ENCODE measurements around the gene COX20. TPM values are rescaled to one million over a fixed set of nuclear protein-coding genes. Genes with fewer than 3 reads are reported as not detected.

Gene COX20
- total RNA-seq, 1 experiment from 2014 or later = 50.0 TPM

DNA sequence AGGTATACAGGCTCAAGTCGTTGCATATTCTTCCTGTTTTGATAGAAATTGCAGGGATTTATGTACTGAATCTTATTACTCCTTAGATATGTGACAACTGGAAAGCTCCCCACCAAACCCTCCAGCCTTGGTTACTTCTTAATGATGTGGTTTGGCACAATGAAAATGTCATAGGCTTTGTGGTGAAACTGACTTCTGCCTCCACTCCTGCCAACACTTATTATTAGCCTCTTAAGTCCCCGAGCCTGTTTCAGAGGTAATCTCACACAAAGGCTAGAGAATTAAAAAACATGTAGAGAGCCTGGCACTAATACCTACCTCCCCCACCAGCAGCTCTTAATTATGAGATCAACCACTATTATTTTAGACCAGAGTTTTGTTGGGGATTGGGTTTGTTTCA, 4.2 kb downstream of the COX20 start:
- H3K27me3 ChIP-seq (ENCODE audit: low read length) = no peaks in the 10 kb centered on the region
- peaks cover 24% of the 10 kb centered on the region for H3K4me1 ChIP-seq (ENCODE audit: insufficient read depth, low read length)
- peaks cover 57% of the 10 kb centered on the region for H3K36me3 ChIP-seq (ENCODE audit: low read depth, low read length)
- H4K20me1 ChIP-seq (ENCODE audit: low read length) = peaks cover 19% of the 10 kb centered on the region
- DNase-seq = no peak
- no peak overlapping the region for H3K27ac ChIP-seq (ENCODE audit: low read length)
- TF ChIP-seq, protein P1, sequence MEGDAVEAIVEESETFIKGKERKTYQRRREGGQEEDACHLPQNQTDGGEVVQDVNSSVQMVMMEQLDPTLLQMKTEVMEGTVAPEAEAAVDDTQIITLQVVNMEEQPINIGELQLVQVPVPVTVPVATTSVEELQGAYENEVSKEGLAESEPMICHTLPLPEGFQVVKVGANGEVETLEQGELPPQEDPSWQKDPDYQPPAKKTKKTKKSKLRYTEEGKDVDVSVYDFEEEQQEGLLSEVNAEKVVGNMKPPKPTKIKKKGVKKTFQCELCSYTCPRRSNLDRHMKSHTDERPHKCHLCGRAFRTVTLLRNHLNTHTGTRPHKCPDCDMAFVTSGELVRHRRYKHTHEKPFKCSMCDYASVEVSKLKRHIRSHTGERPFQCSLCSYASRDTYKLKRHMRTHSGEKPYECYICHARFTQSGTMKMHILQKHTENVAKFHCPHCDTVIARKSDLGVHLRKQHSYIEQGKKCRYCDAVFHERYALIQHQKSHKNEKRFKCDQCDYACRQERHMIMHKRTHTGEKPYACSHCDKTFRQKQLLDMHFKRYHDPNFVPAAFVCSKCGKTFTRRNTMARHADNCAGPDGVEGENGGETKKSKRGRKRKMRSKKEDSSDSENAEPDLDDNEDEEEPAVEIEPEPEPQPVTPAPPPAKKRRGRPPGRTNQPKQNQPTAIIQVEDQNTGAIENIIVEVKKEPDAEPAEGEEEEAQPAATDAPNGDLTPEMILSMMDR (conservative IDR thresholded peaks at IDR 0.05; ENCODE audit: low read depth, low read length) = no peak
- TF ChIP-seq EZH2phosphoT487 (IDR thresholded peaks at IDR 0.05; ENCODE audit: borderline replicate concordance, low read length) (no peak), EZH2 (IDR thresholded peaks at IDR 0.05; ENCODE audit: low read length, unreplicated experiment) (no peak)
- no TSS peak for BruUV-seq (replicated peaks)
- peaks cover 86% of the 10 kb centered on the region for H3K79me2 ChIP-seq (ENCODE audit: low read length)
- no peak overlapping the region for H2AFZ ChIP-seq (ENCODE audit: low read length)
- H3F3A ChIP-seq (ENCODE audit: low read length, unreplicated experiment) = peaks cover 25% of the 10 kb centered on the region
- H3K9me3 ChIP-seq (ENCODE audit: low read length) = no peaks in the 10 kb centered on the region
- no peak for ATAC-seq
- no peak overlapping the region for H3K4me3 ChIP-seq (ENCODE audit: low read length)
- intact Hi-C loops (cut with micrococcal nuclease) = no loop called here
- CTCF ChIA-PET = interaction anchor here (1.0 kb wide), 1 partner anchor 38 kb away, joined by 3 read pairs; no protein-coding TSS in a partner anchor
- no peak overlapping the region for H3K9ac ChIP-seq (ENCODE audit: low read length)
- POLR2A ChIA-PET (ENCODE audit: unreplicated experiment) = interaction anchor here (0.7 kb wide), 1 partner anchor 187 kb away, joined by 5 read pairs; no protein-coding TSS in a partner anchor
- H3K9me2 ChIP-seq (replicated peaks; ENCODE audit: low read length) = no peaks in the 10 kb centered on the region
- no peak overlapping the region for H3K4me2 ChIP-seq (ENCODE audit: low read length)

DNA sequence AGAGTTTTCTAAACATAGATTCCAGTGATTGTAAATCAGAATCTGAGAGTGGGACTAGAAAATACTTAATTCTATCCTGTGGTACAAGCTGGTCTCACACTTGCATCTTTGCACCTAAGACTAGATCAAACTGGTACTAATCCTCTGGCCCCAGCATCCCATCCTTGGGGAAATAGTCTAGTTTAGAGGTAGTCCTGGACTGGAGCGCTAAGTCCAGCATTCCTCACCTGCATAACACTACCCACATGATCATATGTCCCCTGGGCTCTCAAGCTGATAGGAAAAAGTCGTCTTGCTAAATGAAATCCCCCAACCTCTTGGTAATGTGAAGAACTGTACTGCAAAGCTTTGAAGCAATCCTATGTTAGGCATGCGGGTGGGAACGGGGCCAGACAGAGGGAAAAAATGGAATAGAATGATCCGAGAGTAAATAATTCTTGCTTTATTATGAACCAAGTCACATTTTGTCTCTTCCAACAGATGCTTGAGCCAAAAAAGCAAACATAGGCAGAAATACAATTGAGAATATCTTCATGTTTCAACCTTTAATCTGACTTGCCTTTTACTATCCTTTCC, 4.8 kb downstream of the COX20 start:
- TF ChIP-seq EZH2phosphoT487 (IDR thresholded peaks at IDR 0.05; ENCODE audit: borderline replicate concordance, low read length) (no peak), EZH2 (IDR thresholded peaks at IDR 0.05; ENCODE audit: low read length, unreplicated experiment) (no peak)
- TF ChIP-seq, protein P1 (conservative IDR thresholded peaks at IDR 0.05; ENCODE audit: low read depth, low read length) = no peak
- H3K27me3 ChIP-seq (ENCODE audit: low read length) = no peaks in the 10 kb centered on the region
- no peaks in the 10 kb centered on the region for H3K9me3 ChIP-seq (ENCODE audit: low read length)
- ATAC-seq (no peak), DNase-seq (no peak)
- no TSS peak for BruUV-seq (replicated peaks)
- H3K9me2 ChIP-seq (replicated peaks; ENCODE audit: low read length) = no peaks in the 10 kb centered on the region
- peaks cover 23% of the 10 kb centered on the region for H3K4me1 ChIP-seq (ENCODE audit: insufficient read depth, low read length)
- no peak overlapping the region for H3K9ac ChIP-seq (ENCODE audit: low read length)
- CTCF ChIA-PET = interaction anchor here (1.0 kb wide), 1 partner anchor 39 kb away, joined by 3 read pairs; no protein-coding TSS in a partner anchor
- no peak overlapping the region for H2AFZ ChIP-seq (ENCODE audit: low read length)
- H3K36me3 ChIP-seq (ENCODE audit: low read depth, low read length) = peaks cover 64% of the 10 kb centered on the region
- peaks cover 19% of the 10 kb centered on the region for H4K20me1 ChIP-seq (ENCODE audit: low read length)
- H3K4me3 ChIP-seq (ENCODE audit: low read length) = no peak overlapping the region
- no peak overlapping the region for H3K4me2 ChIP-seq (ENCODE audit: low read length)
- peaks cover 25% of the 10 kb centered on the region for H3F3A ChIP-seq (ENCODE audit: low read length, unreplicated experiment)
- no peak overlapping the region for H3K27ac ChIP-seq (ENCODE audit: low read length)
- POLR2A ChIA-PET (ENCODE audit: unreplicated experiment) = interaction anchor here (0.7 kb wide), 1 partner anchor 188 kb away, joined by 5 read pairs; no protein-coding TSS in a partner anchor
- peaks cover 86% of the 10 kb centered on the region for H3K79me2 ChIP-seq (ENCODE audit: low read length)
- intact Hi-C loops (cut with micrococcal nuclease) = no loop called here

DNA sequence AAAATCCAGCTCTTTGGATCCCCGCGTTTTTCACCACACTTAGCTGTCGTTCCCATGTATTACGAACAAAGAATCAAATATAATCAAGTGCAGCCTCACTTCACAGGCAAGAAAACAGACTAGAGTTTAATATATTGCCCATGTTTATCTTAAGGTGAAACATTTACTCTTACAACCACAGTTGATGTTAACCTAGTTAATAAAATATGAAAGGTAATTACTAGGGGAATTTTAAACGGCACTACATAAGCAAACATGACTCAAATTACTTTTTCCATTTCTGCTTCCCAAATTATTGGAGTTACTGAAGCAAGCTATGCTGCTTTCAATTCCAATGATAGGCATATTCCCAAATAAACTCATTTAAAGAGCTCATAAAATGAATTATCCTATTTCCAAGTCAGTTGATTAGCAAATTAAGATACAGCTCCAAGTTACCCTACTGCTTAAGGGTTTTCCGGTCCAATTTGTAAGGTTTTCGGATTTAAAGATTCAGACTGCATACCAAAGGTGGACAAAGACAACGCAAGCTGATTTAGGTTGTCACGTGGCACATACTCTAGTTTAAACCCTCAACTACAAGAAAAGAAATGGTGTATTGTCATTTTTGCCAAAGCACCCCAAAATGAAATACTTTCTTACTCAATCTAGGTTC, 5.9 kb downstream of the COX20 start:
- no peaks in the 10 kb centered on the region for H3K9me3 ChIP-seq (ENCODE audit: low read length)
- peaks cover 22% of the 10 kb centered on the region for H3K4me1 ChIP-seq (ENCODE audit: insufficient read depth, low read length)
- TF ChIP-seq EZH2 (IDR thresholded peaks at IDR 0.05; ENCODE audit: low read length, unreplicated experiment) (no peak), EZH2phosphoT487 (IDR thresholded peaks at IDR 0.05; ENCODE audit: borderline replicate concordance, low read length) (no peak)
- TF ChIP-seq, protein P1 (conservative IDR thresholded peaks at IDR 0.05; ENCODE audit: low read depth, low read length) = no peak
- H4K20me1 ChIP-seq (ENCODE audit: low read length) = peaks cover 19% of the 10 kb centered on the region
- H3K4me2 ChIP-seq (ENCODE audit: low read length) = no peak overlapping the region
- peaks cover 18% of the 10 kb centered on the region for H3F3A ChIP-seq (ENCODE audit: low read length, unreplicated experiment)
- H3K36me3 ChIP-seq (ENCODE audit: low read depth, low read length) = peaks cover 71% of the 10 kb centered on the region
- no peak overlapping the region for H3K9ac ChIP-seq (ENCODE audit: low read length)
- no peak for DNase-seq
- H3K27me3 ChIP-seq (ENCODE audit: low read length) = no peaks in the 10 kb centered on the region
- intact Hi-C loops (cut with micrococcal nuclease) = no loop called here
- no peak for ATAC-seq
- no peak overlapping the region for H3K4me3 ChIP-seq (ENCODE audit: low read length)
- H3K9me2 ChIP-seq (replicated peaks; ENCODE audit: low read length) = no peaks in the 10 kb centered on the region
- ChIA-PET POLR2A (ENCODE audit: unreplicated experiment) (no interaction called here), CTCF (no interaction called here)
- H3K27ac ChIP-seq (ENCODE audit: low read length) = no peak overlapping the region
- H3K79me2 ChIP-seq (ENCODE audit: low read length) = peaks cover 77% of the 10 kb centered on the region
- H2AFZ ChIP-seq (ENCODE audit: low read length) = no peak overlapping the region
- BruUV-seq (replicated peaks) = no TSS peak

Data from PC-3 (cell line).